GM12872 (cell line): ENCODE data around the gene ARID1B.

ENCODE experiments used
- TF ChIP-seq, protein P1 (sequence below): IDR thresholded peaks from 3 replicates; pipeline ENCODE4 v1.5.1; 2011; ENCODE audit warnings: low read depth, mild to moderate bottlenecking, low read length, moderate library complexity; ENCODE audit not compliant: insufficient read depth

Gene ARID1B

DNA sequence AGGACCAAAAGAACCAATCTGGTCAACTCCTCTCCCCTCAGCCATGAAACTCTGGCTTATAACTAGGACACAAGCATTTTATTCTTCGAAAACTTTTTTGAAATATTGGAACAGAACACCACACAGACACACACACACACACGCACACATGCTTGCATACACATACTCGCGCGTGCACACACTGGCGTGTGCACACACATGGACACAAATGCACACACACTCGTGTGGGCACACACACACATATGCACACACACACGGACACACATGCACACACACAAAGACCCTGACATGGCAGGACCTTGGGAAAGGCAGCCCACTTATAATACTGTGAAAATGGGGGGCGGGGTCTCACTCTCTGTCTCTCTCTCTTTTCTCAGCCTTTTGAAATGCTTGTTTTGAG, 482.3 kb downstream of the ARID1B start:
- TF ChIP-seq, protein P1, sequence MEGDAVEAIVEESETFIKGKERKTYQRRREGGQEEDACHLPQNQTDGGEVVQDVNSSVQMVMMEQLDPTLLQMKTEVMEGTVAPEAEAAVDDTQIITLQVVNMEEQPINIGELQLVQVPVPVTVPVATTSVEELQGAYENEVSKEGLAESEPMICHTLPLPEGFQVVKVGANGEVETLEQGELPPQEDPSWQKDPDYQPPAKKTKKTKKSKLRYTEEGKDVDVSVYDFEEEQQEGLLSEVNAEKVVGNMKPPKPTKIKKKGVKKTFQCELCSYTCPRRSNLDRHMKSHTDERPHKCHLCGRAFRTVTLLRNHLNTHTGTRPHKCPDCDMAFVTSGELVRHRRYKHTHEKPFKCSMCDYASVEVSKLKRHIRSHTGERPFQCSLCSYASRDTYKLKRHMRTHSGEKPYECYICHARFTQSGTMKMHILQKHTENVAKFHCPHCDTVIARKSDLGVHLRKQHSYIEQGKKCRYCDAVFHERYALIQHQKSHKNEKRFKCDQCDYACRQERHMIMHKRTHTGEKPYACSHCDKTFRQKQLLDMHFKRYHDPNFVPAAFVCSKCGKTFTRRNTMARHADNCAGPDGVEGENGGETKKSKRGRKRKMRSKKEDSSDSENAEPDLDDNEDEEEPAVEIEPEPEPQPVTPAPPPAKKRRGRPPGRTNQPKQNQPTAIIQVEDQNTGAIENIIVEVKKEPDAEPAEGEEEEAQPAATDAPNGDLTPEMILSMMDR, result no peak
